ENCODE data around the gene NCOR1. TPM values are rescaled to one million over a fixed set of nuclear protein-coding genes. Genes with fewer than 3 reads are reported as not detected.

Gene NCOR1
- total RNA-seq = 100 to 1,000 TPM; 136 to 320 (median 177) TPM

DNA sequence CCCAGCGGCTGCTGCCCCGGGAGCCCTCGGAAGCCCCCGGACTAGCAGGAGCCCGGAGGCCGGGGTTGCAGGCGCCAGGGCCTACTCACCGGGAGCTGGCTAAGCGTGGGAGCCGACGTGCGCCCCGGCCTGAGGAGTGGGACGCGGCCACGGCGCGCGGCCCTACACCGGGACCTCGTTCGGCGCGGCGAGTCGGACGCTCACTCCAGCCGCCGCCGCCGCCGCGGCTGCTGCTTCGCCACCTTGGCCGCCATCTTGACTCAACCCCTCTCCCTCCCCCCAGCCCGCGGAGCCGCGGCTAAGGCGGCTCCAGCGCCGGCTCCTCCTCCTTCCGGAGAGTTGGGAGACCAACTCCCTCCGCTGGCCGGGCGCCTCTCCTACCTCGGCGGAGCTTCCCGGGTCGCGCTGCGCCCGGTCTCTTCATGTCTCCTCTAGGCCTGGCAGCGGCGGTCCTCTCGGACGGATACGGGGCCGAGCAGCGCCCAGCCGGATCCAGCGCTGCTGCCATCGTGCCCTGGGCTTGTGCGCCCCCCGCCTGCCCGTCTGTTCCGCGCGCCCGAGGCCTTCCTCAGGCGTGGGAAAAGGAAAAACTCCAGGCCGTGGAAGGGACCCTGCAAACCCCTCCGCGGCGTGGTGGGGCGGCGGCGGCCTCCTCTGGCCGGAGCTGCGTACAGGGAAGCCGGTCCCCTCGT, at the start of gene NCOR1:
Gene NCOR1 (minus strand): TSS at position 262 of the 692 bp plus-strand sequence. CDS start 20,965 bp downstream, outside the sequence.
- Histone ChIP-seq H3K27me3 (no peaks in the 10 kb centered on the region), H3K4me3 (peak within 1 kb of the TSS; percentile 96), H3K4me1 (peaks cover 53% of the 10 kb centered on the region), H3K27ac (peak within 1 kb of the TSS; percentile 97), H3K36me3 (no peaks in the 10 kb centered on the region), H3K9me3 (no peaks in the 10 kb centered on the region)
- 2% methylated on average over 26 of the region's 82 CpGs for WGBS
- peak; percentile 93 to 94 for DNase-seq (ENCODE audit: low spot score in 2 of 2)
- TF ChIP-seq, protein P1, sequence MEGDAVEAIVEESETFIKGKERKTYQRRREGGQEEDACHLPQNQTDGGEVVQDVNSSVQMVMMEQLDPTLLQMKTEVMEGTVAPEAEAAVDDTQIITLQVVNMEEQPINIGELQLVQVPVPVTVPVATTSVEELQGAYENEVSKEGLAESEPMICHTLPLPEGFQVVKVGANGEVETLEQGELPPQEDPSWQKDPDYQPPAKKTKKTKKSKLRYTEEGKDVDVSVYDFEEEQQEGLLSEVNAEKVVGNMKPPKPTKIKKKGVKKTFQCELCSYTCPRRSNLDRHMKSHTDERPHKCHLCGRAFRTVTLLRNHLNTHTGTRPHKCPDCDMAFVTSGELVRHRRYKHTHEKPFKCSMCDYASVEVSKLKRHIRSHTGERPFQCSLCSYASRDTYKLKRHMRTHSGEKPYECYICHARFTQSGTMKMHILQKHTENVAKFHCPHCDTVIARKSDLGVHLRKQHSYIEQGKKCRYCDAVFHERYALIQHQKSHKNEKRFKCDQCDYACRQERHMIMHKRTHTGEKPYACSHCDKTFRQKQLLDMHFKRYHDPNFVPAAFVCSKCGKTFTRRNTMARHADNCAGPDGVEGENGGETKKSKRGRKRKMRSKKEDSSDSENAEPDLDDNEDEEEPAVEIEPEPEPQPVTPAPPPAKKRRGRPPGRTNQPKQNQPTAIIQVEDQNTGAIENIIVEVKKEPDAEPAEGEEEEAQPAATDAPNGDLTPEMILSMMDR (IDR thresholded peaks at IDR 0.05) = no peak
- peak in 1 of 2 donors; percentile 89 for TF ChIP-seq POLR2A (IDR thresholded peaks at IDR 0.05)
- TF ChIP-seq POLR2AphosphoS5 (IDR thresholded peaks at IDR 0.05) = peak in 2 of 3 donors; percentile 71 to 85
- TF ChIP-seq EP300 (IDR thresholded peaks at IDR 0.05) = no peak

DNA sequence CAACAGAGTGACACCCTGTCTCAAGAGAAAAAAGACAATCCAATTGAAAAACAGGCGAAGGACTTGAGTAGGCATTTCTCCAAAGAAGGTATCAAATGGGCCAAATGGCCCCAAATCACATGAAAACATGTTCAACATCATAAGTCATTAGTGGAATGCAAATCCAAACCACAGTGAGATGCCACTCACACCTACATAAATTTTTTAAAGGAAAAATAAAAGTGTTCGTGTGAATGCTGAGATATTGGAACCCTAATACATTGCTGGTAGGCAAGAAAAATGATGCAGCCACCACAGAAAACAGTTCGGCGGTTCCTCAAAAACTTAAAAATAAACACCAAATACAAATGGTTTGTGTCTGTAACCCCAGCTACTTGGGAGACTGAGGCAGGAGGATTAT, 46.9 kb upstream of the NCOR1 start:
- Histone ChIP-seq H3K36me3 (no peaks in the 10 kb centered on the region), H3K4me3 (no peak overlapping the region), H3K9me3 (no peaks in the 10 kb centered on the region), H3K27me3 (no peaks in the 10 kb centered on the region), H3K4me1 (no peaks in the 10 kb centered on the region), H3K27ac (no peak overlapping the region)
- no peak for DNase-seq (ENCODE audit: low spot score in 2 of 2)
- no peak for TF ChIP-seq POLR2A (IDR thresholded peaks at IDR 0.05)
- TF ChIP-seq, protein P1 (IDR thresholded peaks at IDR 0.05) = no peak
- no peak for TF ChIP-seq POLR2AphosphoS5 (IDR thresholded peaks at IDR 0.05)
- no peak for TF ChIP-seq EP300 (IDR thresholded peaks at IDR 0.05)
- WGBS = 90% methylated on average over 4 of the region's 4 CpGs

DNA sequence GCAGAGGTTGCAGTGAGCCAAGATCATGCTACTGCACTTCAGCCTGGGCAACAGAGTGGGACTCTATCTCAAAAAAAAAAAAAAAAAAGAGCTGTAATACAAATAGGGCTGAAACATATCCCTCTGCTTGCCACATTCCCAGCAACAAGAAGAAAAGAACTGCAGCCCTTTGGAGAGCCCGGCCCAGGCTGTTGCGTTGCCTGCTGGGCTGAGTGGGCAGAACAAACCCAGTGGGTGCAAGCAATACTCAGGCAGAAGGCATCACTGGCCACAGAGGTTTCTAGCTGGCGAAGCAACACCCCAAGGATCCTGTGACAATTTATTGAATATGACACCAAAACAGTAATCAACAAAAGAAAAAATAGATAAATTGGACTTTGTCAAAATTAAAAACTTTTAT, 45.7 kb upstream of the NCOR1 start:
- Histone ChIP-seq H3K4me3 (no peak overlapping the region), H3K36me3 (no peaks in the 10 kb centered on the region), H3K9me3 (no peaks in the 10 kb centered on the region), H3K4me1 (peaks cover 3% of the 10 kb centered on the region), H3K27me3 (no peaks in the 10 kb centered on the region), H3K27ac (no peak overlapping the region)
- DNase-seq (ENCODE audit: low spot score in 2 of 2) = no peak
- TF ChIP-seq EP300 (IDR thresholded peaks at IDR 0.05) = no peak
- TF ChIP-seq POLR2AphosphoS5 (IDR thresholded peaks at IDR 0.05) = no peak
- TF ChIP-seq, protein P1 (IDR thresholded peaks at IDR 0.05) = no peak
- TF ChIP-seq POLR2A (IDR thresholded peaks at IDR 0.05) = no peak
- 93% methylated on average over 3 of the region's 3 CpGs for WGBS

DNA sequence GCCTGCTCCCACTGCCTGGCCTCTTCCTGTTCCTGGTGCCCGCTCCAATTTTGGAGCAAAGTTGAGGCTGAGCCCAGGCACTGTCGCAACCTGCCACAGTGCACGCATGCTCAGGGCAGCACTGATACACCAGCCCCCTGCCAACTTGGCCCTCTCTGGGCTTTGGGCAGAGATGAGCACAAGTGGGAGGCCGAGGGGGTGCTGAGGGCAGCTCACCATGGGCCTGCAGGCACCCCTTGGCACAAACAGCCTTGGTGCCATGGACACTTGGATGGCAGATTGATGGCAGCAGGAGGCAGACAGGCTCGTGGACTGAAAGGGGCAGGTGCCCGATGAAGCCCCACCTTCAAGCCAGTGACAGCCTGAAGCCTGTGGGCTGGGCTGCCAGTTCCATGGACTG, 44.6 kb upstream of the NCOR1 start:
- H3K36me3 ChIP-seq = no peaks in the 10 kb centered on the region
- H3K9me3 ChIP-seq = no peaks in the 10 kb centered on the region
- no peak overlapping the region for H3K27ac ChIP-seq
- no peaks in the 10 kb centered on the region for H3K27me3 ChIP-seq
- H3K4me3 ChIP-seq = no peak overlapping the region
- 95% methylated on average over 3 of the region's 6 CpGs for WGBS
- peaks cover 10% of the 10 kb centered on the region for H3K4me1 ChIP-seq
- TF ChIP-seq EP300 (IDR thresholded peaks at IDR 0.05) = no peak
- TF ChIP-seq, protein P1 (IDR thresholded peaks at IDR 0.05) = no peak
- TF ChIP-seq POLR2AphosphoS5 (IDR thresholded peaks at IDR 0.05) = no peak
- TF ChIP-seq POLR2A (IDR thresholded peaks at IDR 0.05) = no peak
- no peak for DNase-seq (ENCODE audit: low spot score in 2 of 2)

DNA sequence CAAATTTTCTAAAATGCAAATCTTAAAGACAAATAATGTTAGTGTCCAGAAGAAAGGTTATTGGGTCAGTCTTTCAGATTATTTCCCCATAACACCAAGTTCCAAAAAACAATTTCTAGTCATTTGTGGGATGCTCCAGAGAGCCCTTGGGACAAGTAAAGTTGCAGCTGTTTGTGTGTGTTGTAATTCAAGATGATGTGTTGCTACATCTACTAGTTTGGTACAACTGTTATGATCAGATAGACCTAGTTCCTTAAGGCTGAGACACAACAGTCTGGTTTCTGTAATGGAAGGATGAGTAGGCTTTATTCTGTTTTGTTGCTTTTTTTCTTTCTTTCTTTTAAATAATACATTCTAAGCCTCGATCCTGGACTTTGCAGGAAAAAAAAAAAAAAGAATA, 43.6 kb upstream of the NCOR1 start:
- H3K27ac ChIP-seq = no peak overlapping the region

More for the DNA sequence above, 43.6 kb upstream of the NCOR1 start:
- no peak for DNase-seq (ENCODE audit: low spot score in 2 of 2)
- peaks cover 10% of the 10 kb centered on the region for H3K4me1 ChIP-seq
- H3K36me3 ChIP-seq = no peaks in the 10 kb centered on the region
- H3K4me3 ChIP-seq = no peak overlapping the region
- no peak for TF ChIP-seq POLR2A (IDR thresholded peaks at IDR 0.05)
- 89% methylated on average over 1 of the region's 1 CpG for WGBS
- no peaks in the 10 kb centered on the region for H3K9me3 ChIP-seq
- H3K27me3 ChIP-seq = no peaks in the 10 kb centered on the region
